ENCODE measurements around the gene HDAC1. TPM values are rescaled to one million over a fixed set of nuclear protein-coding genes. Genes with fewer than 3 reads are reported as not detected.

HDAC1 gene
- total and polyA plus RNA-seq, 4 donors, result 32.1 to 58.1 (median 45.2) TPM

- TF ChIP-seq RAD21 (IDR thresholded peaks at IDR 0.05) (peak; percentile 27 to 53), CTCF (IDR thresholded peaks at IDR 0.05; ENCODE audit: low read depth, low read length, missing input control) (peak; percentile 20), YY1 (IDR thresholded peaks at IDR 0.05) (peak; percentile 14), EGR1 (IDR thresholded peaks at IDR 0.05; ENCODE audit: low read depth in 2 of 2) (no peak)
- no peaks in the 10 kb centered on the region for H3K9me3 ChIP-seq (ENCODE audit: control insufficient read depth in 4 of 4, low read length in 3 of 4)
- peak overlapping the region in 1 of 2 donors; percentile 25 for H3K27ac ChIP-seq (ENCODE audit: low read depth in 1 of 2, low read length in 2 of 2)
- H3K36me3 ChIP-seq (ENCODE audit: control insufficient read depth in 4 of 4, insufficient read depth in 3 of 4, low read depth in 1 of 4, low read length in 3 of 4), result peaks cover 2 to 20% (median 16%) of the 10 kb centered on the region in 4 donors
- 3% methylated on average over 91 of the region's 91 CpGs for WGBS
- no peaks in the 10 kb centered on the region for H3K27me3 ChIP-seq (ENCODE audit: control insufficient read depth in 4 of 4, insufficient read depth in 4 of 4, low read length in 3 of 4)
- no peak overlapping the region for H3K9ac ChIP-seq (ENCODE audit: low read depth in 1 of 2, low read length in 2 of 2)
- H3K4me3 ChIP-seq (ENCODE audit: low read depth in 1 of 3, low read length in 3 of 3), result peak overlapping the region in 1 of 3 donors; percentile 37
- DNase-seq (ENCODE audit: low spot score), result peak; percentile 58
- peaks cover 10 to 18% (median 16%) of the 10 kb centered on the region in 4 donors for H3K4me1 ChIP-seq (ENCODE audit: control insufficient read depth in 4 of 4, insufficient read depth in 4 of 4, low read length in 3 of 4)
Observed at GRCh38 chr1:32361674-32362473, 70.0 kb downstream of the HDAC1 start.

GRCh38 chr1:32362474-32363313 lies 70.8 kb downstream of the HDAC1 start, which contains the start of the genes FAM229A and TSSK3:
Gene FAM229A (minus strand): TSS chr1:32362485. CDS start chr1:32362091, 394 bp downstream.
Gene TSSK3 (plus strand): TSS chr1:32362539. CDS start chr1:32362702, 163 bp downstream.
- Histone ChIP-seq H3K9ac (ENCODE audit: low read depth in 1 of 2, low read length in 2 of 2) (no peak within 1 kb of the TSS), H3K9me3 (ENCODE audit: control insufficient read depth in 4 of 4, low read length in 3 of 4) (no peaks in the 10 kb centered on the region), H3K27ac (ENCODE audit: low read depth in 1 of 2, low read length in 2 of 2) (peak within 1 kb of the TSS in 1 of 2 donors; percentile 25), H3K4me1 (ENCODE audit: control insufficient read depth in 4 of 4, insufficient read depth in 4 of 4, low read length in 3 of 4) (peaks cover 10 to 18% (median 16%) of the 10 kb centered on the region in 4 donors), H3K4me3 (ENCODE audit: low read depth in 1 of 3, low read length in 3 of 3) (peak within 1 kb of the TSS in 1 of 3 donors; percentile 37), H3K27me3 (ENCODE audit: control insufficient read depth in 4 of 4, insufficient read depth in 4 of 4, low read length in 3 of 4) (no peaks in the 10 kb centered on the region), H3K36me3 (ENCODE audit: control insufficient read depth in 4 of 4, insufficient read depth in 3 of 4, low read depth in 1 of 4, low read length in 3 of 4) (peaks cover 6 to 28% (median 25%) of the 10 kb centered on the region in 4 donors)
- no peak for TF ChIP-seq ZBTB33 (IDR thresholded peaks at IDR 0.05)
- no peak for TF ChIP-seq RXRA (IDR thresholded peaks at IDR 0.05)
- 80% methylated on average over 17 of the region's 17 CpGs for WGBS
- DNase-seq (ENCODE audit: low spot score), result no peak

- DNase-seq (ENCODE audit: low spot score), result no peak
- Histone ChIP-seq H3K9me3 (ENCODE audit: control insufficient read depth in 4 of 4, low read length in 3 of 4) (no peaks in the 10 kb centered on the region), H3K4me1 (ENCODE audit: control insufficient read depth in 4 of 4, insufficient read depth in 4 of 4, low read length in 3 of 4) (peaks cover 5 to 10% (median 9%) of the 10 kb centered on the region in 4 donors), H3K36me3 (ENCODE audit: control insufficient read depth in 4 of 4, insufficient read depth in 3 of 4, low read depth in 1 of 4, low read length in 3 of 4) (peaks cover 10 to 37% (median 31%) of the 10 kb centered on the region in 4 donors), H3K27me3 (ENCODE audit: control insufficient read depth in 4 of 4, insufficient read depth in 4 of 4, low read length in 3 of 4) (no peaks in the 10 kb centered on the region), H3K4me3 (ENCODE audit: low read depth in 1 of 3, low read length in 3 of 3) (no peak overlapping the region), H3K27ac (ENCODE audit: low read depth in 1 of 2, low read length in 2 of 2) (no peak overlapping the region), H3K9ac (ENCODE audit: low read depth in 1 of 2, low read length in 2 of 2) (no peak overlapping the region)
- 66% methylated on average over 12 of the region's 12 CpGs for WGBS
- TF ChIP-seq HNF4A (conservative IDR thresholded peaks at IDR 0.05), result peak in 1 of 2 donors; percentile 9
- TF ChIP-seq CTCF (IDR thresholded peaks at IDR 0.05; ENCODE audit: low read depth, low read length, missing input control), result peak; percentile 23
- TF ChIP-seq YY1 (IDR thresholded peaks at IDR 0.05), result no peak
- TF ChIP-seq EGR1 (IDR thresholded peaks at IDR 0.05; ENCODE audit: low read depth in 2 of 2), result no peak
- peak; percentile 62 to 64 for TF ChIP-seq RAD21 (IDR thresholded peaks at IDR 0.05)
Observed at GRCh38 chr1:32363713-32364112, 71.8 kb downstream of the HDAC1 start.

Measured in liver (tissue), 9 donors.